Lower leg skin (tissue), 3 donors: ENCODE results near the gene MYH2.

Experiments used
- CTCF ChIP-seq, 3 donors: fragments of 450-650 bp; IDR thresholded peaks; one replicate each; pipeline ENCODE4 v1.5.1; 2016; ENCODE audit warnings: antibody characterized with exemption in 3 of 3, mild to moderate bottlenecking in 3 of 3, moderate library complexity in 2 of 3
- POLR2A ChIP-seq, 2 donors: fragments of 450-650 bp; IDR thresholded peaks; one replicate each; pipeline ENCODE4 v1.6.1; 2016 to 2017; ENCODE audit warnings: antibody characterized with exemption in 2 of 2, mild to moderate bottlenecking in 1 of 2, moderate library complexity in 1 of 2

- TF ChIP-seq CTCF (IDR thresholded peaks at IDR 0.05), result no peak
- TF ChIP-seq POLR2A (IDR thresholded peaks at IDR 0.05), result no peak
Observed at GRCh38 chr17:10518271-10519037, 31.0 kb downstream of the MYH2 start, which contains the start of gene MYH1.
